RWPE2 (cell line): Measurements from ENCODE around the gene DENND1A.

Source experiments
- ATAC-seq: fragments of 200-7000 bp; cut with Tn5 transposase; 3 replicates; pipeline ENCODE4 v1.9.1; 2021; ENCODE audit warnings: low read depth
- DNase-seq: peaks from one replicate; pipeline ENCODE4 v3.0.0-alpha.2; 2020; ENCODE audit warnings: low spot score
- H3K27ac ChIP-seq: fragments of 450-650 bp; 2 replicates; pipeline ENCODE4 v1.5.1; 2017; ENCODE audit warnings: mild to moderate bottlenecking; ENCODE audit not compliant: poor library complexity, severe bottlenecking
- H3K27me3 ChIP-seq: fragments of 250-450 bp; sonication (Bioruptor Pico); 2 replicates; pipeline ENCODE4 v1.5.1; 2021; ENCODE audit warnings: mild to moderate bottlenecking, moderate library complexity; ENCODE audit not compliant: insufficient read depth, poor library complexity, severe bottlenecking
- H3K36me3 ChIP-seq: fragments of 250-450 bp; sonication (Bioruptor Pico); 2 replicates; pipeline ENCODE4 v1.5.1; 2020; ENCODE audit warnings: low read depth, mild to moderate bottlenecking, moderate library complexity
- H3K4me1 ChIP-seq: fragments of 250-450 bp; sonication (Bioruptor Pico); 2 replicates; pipeline ENCODE4 v1.5.1; 2021; ENCODE audit warnings: mild to moderate bottlenecking, moderate library complexity; ENCODE audit not compliant: insufficient read depth, poor library complexity, severe bottlenecking
- H3K4me3 ChIP-seq: fragments of 250-450 bp; sonication (Bioruptor Pico); 2 replicates; pipeline ENCODE4 v1.5.1; 2021; ENCODE audit warnings: mild to moderate bottlenecking, moderate library complexity; ENCODE audit not compliant: severe bottlenecking
- H3K9me3 ChIP-seq: fragments of 250-450 bp; sonication (Bioruptor Pico); 2 replicates; pipeline ENCODE4 v1.5.1; 2021; ENCODE audit warnings: mild to moderate bottlenecking, moderate library complexity; ENCODE audit not compliant: severe bottlenecking
- TF ChIP-seq, protein P1 (sequence below): fragments of 450-650 bp; IDR thresholded peaks from one replicate; pipeline ENCODE4 v1.5.1; 2017; ENCODE audit warnings: mild to moderate bottlenecking, moderate library complexity; ENCODE audit not compliant: poor library complexity, severe bottlenecking

The DENND1A gene

DNA sequence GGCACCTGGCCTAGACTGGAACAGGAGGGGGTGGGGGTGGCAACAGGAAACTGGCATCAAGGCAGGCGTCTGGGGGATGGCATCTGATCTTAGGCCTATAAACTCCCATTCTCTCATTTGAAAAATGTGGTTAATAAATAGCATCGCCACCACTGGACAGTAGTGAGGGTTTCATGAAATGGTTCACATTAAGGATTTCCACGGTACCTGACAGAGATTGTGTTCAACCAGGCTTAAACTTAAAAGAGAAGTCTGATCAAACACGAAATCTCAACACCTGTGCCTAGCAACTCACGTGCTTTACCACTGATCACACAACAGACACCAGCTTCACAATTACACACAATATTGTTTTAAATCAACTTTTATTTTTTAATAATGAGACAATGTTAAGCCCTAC is 3.0 kb downstream of the DENND1A start:
- H3K9me3 ChIP-seq, result no peaks in the 10 kb centered on the region
- peak overlapping the region; percentile 86 for H3K27ac ChIP-seq
- no peak for ATAC-seq
- no peak overlapping the region for H3K4me3 ChIP-seq
- H3K27me3 ChIP-seq, result no peaks in the 10 kb centered on the region
- TF ChIP-seq, protein P1, sequence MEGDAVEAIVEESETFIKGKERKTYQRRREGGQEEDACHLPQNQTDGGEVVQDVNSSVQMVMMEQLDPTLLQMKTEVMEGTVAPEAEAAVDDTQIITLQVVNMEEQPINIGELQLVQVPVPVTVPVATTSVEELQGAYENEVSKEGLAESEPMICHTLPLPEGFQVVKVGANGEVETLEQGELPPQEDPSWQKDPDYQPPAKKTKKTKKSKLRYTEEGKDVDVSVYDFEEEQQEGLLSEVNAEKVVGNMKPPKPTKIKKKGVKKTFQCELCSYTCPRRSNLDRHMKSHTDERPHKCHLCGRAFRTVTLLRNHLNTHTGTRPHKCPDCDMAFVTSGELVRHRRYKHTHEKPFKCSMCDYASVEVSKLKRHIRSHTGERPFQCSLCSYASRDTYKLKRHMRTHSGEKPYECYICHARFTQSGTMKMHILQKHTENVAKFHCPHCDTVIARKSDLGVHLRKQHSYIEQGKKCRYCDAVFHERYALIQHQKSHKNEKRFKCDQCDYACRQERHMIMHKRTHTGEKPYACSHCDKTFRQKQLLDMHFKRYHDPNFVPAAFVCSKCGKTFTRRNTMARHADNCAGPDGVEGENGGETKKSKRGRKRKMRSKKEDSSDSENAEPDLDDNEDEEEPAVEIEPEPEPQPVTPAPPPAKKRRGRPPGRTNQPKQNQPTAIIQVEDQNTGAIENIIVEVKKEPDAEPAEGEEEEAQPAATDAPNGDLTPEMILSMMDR, result no peak
- DNase-seq, result no peak
- no peaks in the 10 kb centered on the region for H3K36me3 ChIP-seq
- H3K4me1 ChIP-seq, result peaks cover 29% of the 10 kb centered on the region

DNA sequence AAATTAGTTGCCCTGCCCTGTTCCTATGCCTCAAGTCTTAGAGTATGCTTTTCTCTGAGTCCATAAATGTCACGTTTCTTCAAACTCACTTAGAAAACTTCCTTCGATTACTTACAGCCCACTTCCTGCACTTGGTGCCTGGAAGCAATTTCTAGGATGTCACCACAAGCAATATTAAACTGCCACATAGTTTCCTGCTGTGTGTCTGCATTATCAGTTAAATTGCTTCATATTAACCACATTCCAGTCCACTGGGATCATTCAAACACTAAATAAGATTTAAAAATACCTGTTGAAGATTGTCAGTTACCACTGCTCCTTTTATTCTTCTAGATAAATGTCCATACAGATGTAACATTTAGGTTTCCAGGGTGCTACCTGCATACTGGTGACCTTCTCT is 4.1 kb downstream of the DENND1A start:
- Histone ChIP-seq H3K4me3 (no peak overlapping the region), H3K27ac (peak overlapping the region; percentile 27), H3K9me3 (no peaks in the 10 kb centered on the region), H3K4me1 (peaks cover 29% of the 10 kb centered on the region), H3K36me3 (no peaks in the 10 kb centered on the region), H3K27me3 (no peaks in the 10 kb centered on the region)
- ATAC-seq (no peak), DNase-seq (no peak)
- TF ChIP-seq, protein P1, result no peak

DNA sequence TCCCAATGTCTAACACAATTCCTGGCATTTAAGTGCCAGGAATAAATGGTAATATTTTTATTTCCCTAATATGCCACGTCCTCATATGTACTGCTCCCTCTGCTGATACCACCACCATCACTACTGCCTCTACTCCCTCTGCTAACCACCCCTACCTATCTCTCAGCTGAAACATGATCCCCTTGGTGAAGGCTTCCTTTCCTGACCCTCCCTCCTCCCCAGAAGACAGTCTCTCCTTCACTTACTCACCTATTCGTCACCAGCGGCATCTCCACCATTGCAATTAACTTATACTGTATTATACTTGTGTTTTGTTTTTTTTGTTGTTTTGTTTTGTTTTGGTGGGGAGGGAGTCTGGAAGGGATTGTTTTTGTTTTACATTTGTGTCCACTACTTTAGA is 4.8 kb downstream of the DENND1A start:
- TF ChIP-seq, protein P1, result no peak
- Histone ChIP-seq H3K4me1 (peaks cover 29% of the 10 kb centered on the region), H3K4me3 (no peak overlapping the region), H3K27me3 (no peaks in the 10 kb centered on the region), H3K36me3 (no peaks in the 10 kb centered on the region), H3K27ac (peak overlapping the region; percentile 27), H3K9me3 (no peaks in the 10 kb centered on the region)
- ATAC-seq, result no peak
- DNase-seq, result no peak

DNA sequence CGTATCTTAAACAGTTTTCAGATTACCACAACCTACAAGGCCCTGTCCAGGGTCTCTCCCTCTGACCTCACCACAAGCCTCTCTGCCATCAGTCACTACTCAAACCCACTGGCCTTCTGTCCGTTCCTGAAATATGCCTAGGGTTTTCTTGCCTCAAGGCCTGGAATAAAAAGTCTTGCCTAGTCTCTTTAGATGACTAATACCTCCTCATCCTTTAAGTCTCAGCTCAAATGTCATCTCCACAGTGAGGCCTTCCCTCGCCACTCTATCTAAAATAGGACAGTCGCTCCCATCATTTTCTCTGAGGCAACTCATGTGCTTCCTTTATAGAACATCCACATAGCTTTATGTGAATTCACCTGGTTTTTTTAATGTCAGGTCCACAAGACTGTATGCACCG is 5.2 kb downstream of the DENND1A start:
- H3K27me3 ChIP-seq, result no peaks in the 10 kb centered on the region
- H3K4me1 ChIP-seq, result peaks cover 29% of the 10 kb centered on the region
- DNase-seq (no peak), ATAC-seq (no peak)
- H3K27ac ChIP-seq, result peak overlapping the region; percentile 27
- no peaks in the 10 kb centered on the region for H3K9me3 ChIP-seq
- TF ChIP-seq, protein P1, result no peak
- no peaks in the 10 kb centered on the region for H3K36me3 ChIP-seq
- no peak overlapping the region for H3K4me3 ChIP-seq

DNA sequence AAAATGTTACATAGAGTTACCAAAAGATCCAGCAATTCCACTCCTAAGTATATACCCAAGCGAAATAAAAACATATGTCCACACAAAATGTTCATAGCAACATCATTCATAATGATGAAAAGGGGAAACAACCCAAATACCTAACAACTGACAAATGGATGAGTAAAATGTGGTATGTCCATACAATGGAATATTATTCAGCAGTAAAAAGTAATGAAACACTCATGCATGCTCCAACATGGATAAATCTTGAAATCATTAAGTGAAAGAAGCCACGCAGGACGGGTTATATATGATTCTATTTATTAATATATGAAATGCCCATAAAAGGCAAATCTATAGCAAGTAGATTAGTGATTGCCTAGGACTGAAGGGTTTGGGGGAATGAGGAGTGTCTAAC is 6.0 kb downstream of the DENND1A start:
- Histone ChIP-seq H3K4me1 (peaks cover 29% of the 10 kb centered on the region), H3K27me3 (no peaks in the 10 kb centered on the region), H3K4me3 (no peak overlapping the region), H3K27ac (no peak overlapping the region), H3K9me3 (no peaks in the 10 kb centered on the region), H3K36me3 (no peaks in the 10 kb centered on the region)
- TF ChIP-seq, protein P1, result no peak
- ATAC-seq, result no peak
- DNase-seq, result no peak
